Measurements from ENCODE around the gene RAB1A.

GRCh38 chr2:65103013-65103715 lies 26.7 kb downstream of the RAB1A start:
- TF ChIP-seq CTCF (IDR thresholded peaks at IDR 0.05; ENCODE audit: low read depth, low read length, poor library complexity, severe bottlenecking) (no peak), EZH2phosphoT487 (IDR thresholded peaks at IDR 0.05; ENCODE audit: borderline replicate concordance, low read length) (no peak)

Measured in DOHH2 (cell line).